Left cardiac atrium (tissue), 4 donors: ENCODE measurements around the gene DUSP7. TPM values are rescaled to one million over a fixed set of nuclear protein-coding genes. Genes with fewer than 3 reads are reported as not detected.
"Not testable (repeated sequence)": the region's sequence is repeated elsewhere in the genome, so short reads cannot be mapped to it uniquely, and the experiment has no call there.

Source experiments
- ATAC-seq, 2 donors: fragments of 200-7000 bp; cut with Tn5 transposase; one replicate each; pipeline ENCODE4 v1.9.1; 2020; ENCODE audit warnings: mild to moderate bottlenecking in 2 of 2, moderate library complexity in 2 of 2
- DNase-seq: peaks from one replicate; pipeline ENCODE4 v3.0.0-alpha.2; 2020
- intact Hi-C, 2 donors: fragments of 100-400 bp; cut with DNase I; formaldehyde crosslinking; loops; one replicate each; pipeline versions ENCODE4 v1.14.1 to v1.15.1; 2022 to 2023
- total RNA-seq, 2 donors: library from RNA; stranded (reverse); fragmentation: NEBNext Ultra II Directional; extraction: Animal tissue kit (Norgen Biotek cat#: 25700); gene quantifications; one replicate each; pipeline ENCODE4 v1.2.1, GENCODE V29; 2021
- donor health status: DM: no; HTN: yes; CAD: no.
- donor health status: DM: no; HTN: yes; CAD: no; lungs with severe emphysema.
- donor health status: DM: yes; HTN: yes; CAD: no.
- donor health status: Dilated cardiomyopathy.

The DUSP7 gene
- total RNA-seq, 2 donors from 2014 or later, result 24.6 to 39.3 TPM

GRCh38 chr3:52054661-52055511, 1.5 kb downstream of the DUSP7 start:
- ATAC-seq, result no peak
- intact Hi-C loops, result loop anchor here (2.0 to 5.0 kb wide), 4 partner anchors 53 to 86 kb away; no protein-coding TSS in a partner anchor
- no peak for DNase-seq

- intact Hi-C loops, result loop anchor here (2.0 to 5.0 kb wide), 3 partner anchors 49 to 87 kb away; no protein-coding TSS in a partner anchor
- no peak for DNase-seq
- no peak for ATAC-seq
These were observed 2.8 kb downstream of the DUSP7 start for GRCh38 chr3:52053307-52054304.

GRCh38 chr3:52052831-52053306, 3.5 kb downstream of the DUSP7 start:
- DNase-seq (peak; percentile 94), ATAC-seq (peak; percentile 27 to 35)
- intact Hi-C loops, result loop anchor here (2.0 to 5.0 kb wide), 2 partner anchors 48 to 51 kb away; no protein-coding TSS in a partner anchor

- intact Hi-C loops, result loop anchor here in 1 of 2 donors (5.0 kb wide), 1 partner anchor 49 kb away; no protein-coding TSS in a partner anchor
- DNase-seq, result no peak
- ATAC-seq, result no peak
These were observed 4.9 kb downstream of the DUSP7 start for GRCh38 chr3:52051444-52051843.

GRCh38 chr3:52050571-52050970, 5.8 kb downstream of the DUSP7 start:
- intact Hi-C loops, result loop anchor here in 1 of 2 donors (5.0 kb wide), 1 partner anchor 48 kb away; no protein-coding TSS in a partner anchor
- ATAC-seq, result no peak
- no peak for DNase-seq

GRCh38 chr3:52049503-52049902, 6.9 kb downstream of the DUSP7 start:
- intact Hi-C loops, result no loop called here
- DNase-seq (no peak), ATAC-seq (no peak)

GRCh38 chr3:52047295-52047960, 8.9 kb downstream of the DUSP7 start:
- DNase-seq (no peak), ATAC-seq (peak; percentile 23 to 55)
- intact Hi-C loops, result no loop called here

GRCh38 chr3:52046902-52047239, 9.5 kb downstream of the DUSP7 start:
- intact Hi-C loops, result no loop called here
- no peak for DNase-seq
- peak in 1 of 2 donors; percentile 1 for ATAC-seq

GRCh38 chr3:52046186-52046901, 10.0 kb downstream of the DUSP7 start:
- DNase-seq (peak; percentile 71), ATAC-seq (peak; percentile 40 to 73)
- intact Hi-C loops, result no loop called here

- DNase-seq (no peak), ATAC-seq (no peak)
- intact Hi-C loops, result no loop called here
These were observed 11.3 kb downstream of the DUSP7 start for GRCh38 chr3:52044869-52045619.

- intact Hi-C loops, result no loop called here
- ATAC-seq (no peak), DNase-seq (no peak)
These were observed 12.6 kb downstream of the DUSP7 start for GRCh38 chr3:52043750-52044149.

- ATAC-seq, intact Hi-C loops, DNase-seq: not testable (repeated sequence)
These were observed 13.3 kb downstream of the DUSP7 start for GRCh38 chr3:52043039-52043438.

- DNase-seq (no peak), ATAC-seq (peak; percentile 6 to 16)
- intact Hi-C loops, result no loop called here
These were observed 15.1 kb downstream of the DUSP7 start for GRCh38 chr3:52041118-52041731.

GRCh38 chr3:52040600-52040999, 15.8 kb downstream of the DUSP7 start:
- intact Hi-C loops, result no loop called here
- ATAC-seq (no peak), DNase-seq (no peak)

- intact Hi-C loops, result no loop called here
- DNase-seq (peak; percentile 89), ATAC-seq (peak; percentile 81 to 92)
These were observed 16.5 kb downstream of the DUSP7 start for GRCh38 chr3:52039846-52040245.

- intact Hi-C loops, result no loop called here
- ATAC-seq, result no peak
- DNase-seq, result no peak
These were observed 16.9 kb downstream of the DUSP7 start for GRCh38 chr3:52039426-52039825.

GRCh38 chr3:52038227-52038626, 18.1 kb downstream of the DUSP7 start:
- intact Hi-C loops, result no loop called here
- DNase-seq (no peak), ATAC-seq (no peak)
